ENCODE measurements around the gene APH1B.

The APH1B gene

GRCh38 chr15:63308491-63308890 is 31.1 kb downstream of the APH1B start:
- Histone ChIP-seq H3K9me3 (ENCODE audit: control insufficient read depth, low read length) (no peaks in the 10 kb centered on the region), H4K8ac (ENCODE audit: low read length) (no peak overlapping the region), H2AK5ac (ENCODE audit: low read length, severe bottlenecking) (no peak overlapping the region), H2BK12ac (ENCODE audit: low read length in 2 of 2) (no peak overlapping the region), H3K14ac (ENCODE audit: low read length in 2 of 2) (no peak overlapping the region), H2AFZ (ENCODE audit: low read depth, low read length) (no peak overlapping the region), H3K27me3 (ENCODE audit: control insufficient read depth in 1 of 2, insufficient read depth in 1 of 2, low read length in 2 of 2) (no peaks in the 10 kb centered on the region), H3K4me1 (ENCODE audit: control insufficient read depth, insufficient read depth, low read depth, low read length) (peaks cover 8% of the 10 kb centered on the region), H3K4me2 (ENCODE audit: low read length, poor library complexity, severe bottlenecking) (no peak overlapping the region), H2BK120ac (ENCODE audit: low read depth, low read length) (no peak overlapping the region), H3K36me3 (ENCODE audit: control insufficient read depth in 1 of 2, insufficient read depth in 2 of 2, low read depth in 1 of 2, low read length in 2 of 2) (peaks cover 12 to 54% of the 10 kb centered on the region in 2 experiments), H3K79me1 (replicated peaks; ENCODE audit: low read length, poor library complexity, severe bottlenecking) (peaks cover 2% of the 10 kb centered on the region), H3K9ac (ENCODE audit: low read length) (no peak overlapping the region), H2BK5ac (ENCODE audit: low read depth, low read length, poor library complexity, severe bottlenecking) (no peak overlapping the region), H2BK15ac (ENCODE audit: low read depth, poor library complexity, severe bottlenecking) (no peak overlapping the region), H3K4me3 (ENCODE audit: insufficient read depth in 1 of 2, low read depth in 1 of 2, low read length in 2 of 2) (no peak overlapping the region), H4K91ac (ENCODE audit: low read length) (no peak overlapping the region), H3K27ac (ENCODE audit: low read length, poor library complexity, severe bottlenecking) (no peak overlapping the region), H3K4ac (ENCODE audit: low read depth in 1 of 2, low read length in 2 of 2) (no peak overlapping the region), H3K18ac (ENCODE audit: low read depth in 1 of 2, low read length in 2 of 2) (no peak overlapping the region), H3K23ac (ENCODE audit: low read length in 2 of 2) (no peak overlapping the region)
- WGBS, result 58% methylated on average over 2 of the region's 4 CpGs
- DNase-seq, result no peak

- H3K9ac ChIP-seq (ENCODE audit: low read length), result no peak overlapping the region
- WGBS, result no CpG with 5 or more reads among the region's 2 CpGs
These were observed 31.5 kb downstream of the APH1B start for GRCh38 chr15:63308947-63309346.

GRCh38 chr15:63310646-63311045 is 33.2 kb downstream of the APH1B start:
- H3K14ac ChIP-seq (ENCODE audit: low read length in 2 of 2), result no peak overlapping the region
- H4K91ac ChIP-seq (ENCODE audit: low read length), result no peak overlapping the region
- H3K27ac ChIP-seq (ENCODE audit: low read length, poor library complexity, severe bottlenecking), result no peak overlapping the region
- peaks cover 8% of the 10 kb centered on the region for H3K4me1 ChIP-seq (ENCODE audit: control insufficient read depth, insufficient read depth, low read depth, low read length)
- no peak overlapping the region for H2AK5ac ChIP-seq (ENCODE audit: low read length, severe bottlenecking)
- H2AFZ ChIP-seq (ENCODE audit: low read depth, low read length), result no peak overlapping the region
- H2BK15ac ChIP-seq (ENCODE audit: low read depth, poor library complexity, severe bottlenecking), result no peak overlapping the region
- H3K23ac ChIP-seq (ENCODE audit: low read length in 2 of 2), result no peak overlapping the region
- no peak overlapping the region for H4K8ac ChIP-seq (ENCODE audit: low read length)
- H3K4me2 ChIP-seq (ENCODE audit: low read length, poor library complexity, severe bottlenecking), result no peak overlapping the region
- peaks cover 2% of the 10 kb centered on the region for H3K79me1 ChIP-seq (replicated peaks; ENCODE audit: low read length, poor library complexity, severe bottlenecking)
- H2BK120ac ChIP-seq (ENCODE audit: low read depth, low read length), result no peak overlapping the region
- no peak overlapping the region for H3K4ac ChIP-seq (ENCODE audit: low read depth in 1 of 2, low read length in 2 of 2)
- H3K36me3 ChIP-seq (ENCODE audit: control insufficient read depth in 1 of 2, insufficient read depth in 2 of 2, low read depth in 1 of 2, low read length in 2 of 2), result peaks cover 6 to 35% of the 10 kb centered on the region in 2 experiments
- 97% methylated on average over 3 of the region's 3 CpGs for whole genome bisulfite sequencing
- no peak overlapping the region for H2BK12ac ChIP-seq (ENCODE audit: low read length in 2 of 2)
- H3K27me3 ChIP-seq (ENCODE audit: control insufficient read depth in 1 of 2, insufficient read depth in 1 of 2, low read length in 2 of 2), result no peaks in the 10 kb centered on the region
- H3K9me3 ChIP-seq (ENCODE audit: control insufficient read depth, low read length), result no peaks in the 10 kb centered on the region
- no peak overlapping the region for H3K18ac ChIP-seq (ENCODE audit: low read depth in 1 of 2, low read length in 2 of 2)
- H3K9ac ChIP-seq (ENCODE audit: low read length), result no peak overlapping the region
- DNase-seq, result no peak
- H2BK5ac ChIP-seq (ENCODE audit: low read depth, low read length, poor library complexity, severe bottlenecking), result no peak overlapping the region
- no peak overlapping the region for H3K4me3 ChIP-seq (ENCODE audit: insufficient read depth in 1 of 2, low read depth in 1 of 2, low read length in 2 of 2)

More at GRCh38 chr15:63308947-63309346, 31.5 kb downstream of the APH1B start:
- Histone ChIP-seq H2BK5ac (ENCODE audit: low read depth, low read length, poor library complexity, severe bottlenecking) (no peak overlapping the region), H2BK12ac (ENCODE audit: low read length in 2 of 2) (no peak overlapping the region), H3K27ac (ENCODE audit: low read length, poor library complexity, severe bottlenecking) (no peak overlapping the region), H2BK15ac (ENCODE audit: low read depth, poor library complexity, severe bottlenecking) (no peak overlapping the region), H3K4ac (ENCODE audit: low read depth in 1 of 2, low read length in 2 of 2) (no peak overlapping the region), H2BK120ac (ENCODE audit: low read depth, low read length) (no peak overlapping the region), H3K36me3 (ENCODE audit: control insufficient read depth in 1 of 2, insufficient read depth in 2 of 2, low read depth in 1 of 2, low read length in 2 of 2) (peaks cover 8 to 49% of the 10 kb centered on the region in 2 experiments), H3K23ac (ENCODE audit: low read length in 2 of 2) (no peak overlapping the region), H3K4me1 (ENCODE audit: control insufficient read depth, insufficient read depth, low read depth, low read length) (peaks cover 8% of the 10 kb centered on the region), H3K18ac (ENCODE audit: low read depth in 1 of 2, low read length in 2 of 2) (no peak overlapping the region), H3K9me3 (ENCODE audit: control insufficient read depth, low read length) (no peaks in the 10 kb centered on the region), H3K4me3 (ENCODE audit: insufficient read depth in 1 of 2, low read depth in 1 of 2, low read length in 2 of 2) (no peak overlapping the region), H2AFZ (ENCODE audit: low read depth, low read length) (no peak overlapping the region), H2AK5ac (ENCODE audit: low read length, severe bottlenecking) (no peak overlapping the region), H3K79me1 (replicated peaks; ENCODE audit: low read length, poor library complexity, severe bottlenecking) (peaks cover 2% of the 10 kb centered on the region), H3K4me2 (ENCODE audit: low read length, poor library complexity, severe bottlenecking) (no peak overlapping the region), H4K8ac (ENCODE audit: low read length) (no peak overlapping the region), H3K14ac (ENCODE audit: low read length in 2 of 2) (no peak overlapping the region), H4K91ac (ENCODE audit: low read length) (no peak overlapping the region), H3K27me3 (ENCODE audit: control insufficient read depth in 1 of 2, insufficient read depth in 1 of 2, low read length in 2 of 2) (no peaks in the 10 kb centered on the region)
- no peak for DNase-seq

- WGBS, result no CpG with 5 or more reads among the region's 1 CpG
These were observed 34.9 kb downstream of the APH1B start for GRCh38 chr15:63312286-63312685.

More at GRCh38 chr15:63312286-63312685, 34.9 kb downstream of the APH1B start:
- Histone ChIP-seq H3K36me3 (ENCODE audit: control insufficient read depth in 1 of 2, insufficient read depth in 2 of 2, low read depth in 1 of 2, low read length in 2 of 2) (peaks cover 3 to 19% of the 10 kb centered on the region in 2 experiments), H2BK12ac (ENCODE audit: low read length in 2 of 2) (no peak overlapping the region), H3K4me2 (ENCODE audit: low read length, poor library complexity, severe bottlenecking) (no peak overlapping the region), H3K79me1 (replicated peaks; ENCODE audit: low read length, poor library complexity, severe bottlenecking) (peaks cover 2% of the 10 kb centered on the region), H3K9me3 (ENCODE audit: control insufficient read depth, low read length) (no peaks in the 10 kb centered on the region), H4K8ac (ENCODE audit: low read length) (no peak overlapping the region), H3K4ac (ENCODE audit: low read depth in 1 of 2, low read length in 2 of 2) (no peak overlapping the region), H2BK15ac (ENCODE audit: low read depth, poor library complexity, severe bottlenecking) (no peak overlapping the region), H3K18ac (ENCODE audit: low read depth in 1 of 2, low read length in 2 of 2) (no peak overlapping the region), H3K4me3 (ENCODE audit: insufficient read depth in 1 of 2, low read depth in 1 of 2, low read length in 2 of 2) (no peak overlapping the region), H4K91ac (ENCODE audit: low read length) (no peak overlapping the region), H3K23ac (ENCODE audit: low read length in 2 of 2) (no peak overlapping the region), H2BK120ac (ENCODE audit: low read depth, low read length) (no peak overlapping the region), H2BK5ac (ENCODE audit: low read depth, low read length, poor library complexity, severe bottlenecking) (no peak overlapping the region), H3K27me3 (ENCODE audit: control insufficient read depth in 1 of 2, insufficient read depth in 1 of 2, low read length in 2 of 2) (no peaks in the 10 kb centered on the region), H2AK5ac (ENCODE audit: low read length, severe bottlenecking) (no peak overlapping the region), H2AFZ (ENCODE audit: low read depth, low read length) (no peak overlapping the region), H3K4me1 (ENCODE audit: control insufficient read depth, insufficient read depth, low read depth, low read length) (peaks cover 2% of the 10 kb centered on the region), H3K14ac (ENCODE audit: low read length in 2 of 2) (no peak overlapping the region), H3K27ac (ENCODE audit: low read length, poor library complexity, severe bottlenecking) (no peak overlapping the region), H3K9ac (ENCODE audit: low read length) (no peak overlapping the region)
- no peak for DNase-seq
